HEK293T (cell line): ENCODE measurements around the gene PRDM16.

Experiments used
- CTCF ChIA-PET: fragments of 350-600 bp; formaldehyde crosslinking; extraction: SDS; loops from one replicate; lab custom pipeline; 2021; ENCODE audit warnings: antibody characterized with exemption, inconsistent platforms; lab: Yijun Ruan, JAX
- POLR2A ChIA-PET: fragments of 350-600 bp; formaldehyde crosslinking; extraction: SDS; loops from one replicate; lab custom pipeline; 2020; ENCODE audit warnings: antibody characterized with exemption, inconsistent platforms; lab: Yijun Ruan, JAX
- DNase-seq: peaks from one replicate; pipeline ENCODE4 v3.0.0; 2012; ENCODE audit warnings: mixed read lengths; ENCODE audit errors: extremely low spot score
- ARNT ChIP-seq: fragments of 450-650 bp; IDR thresholded peaks from 2 replicates; pipeline ENCODE4 v1.6.1; 2017; ENCODE audit warnings: mild to moderate bottlenecking
- BHLHE40 ChIP-seq: fragments of 450-650 bp; IDR thresholded peaks from 2 replicates; pipeline ENCODE4 v1.6.1; 2016; ENCODE audit warnings: mild to moderate bottlenecking, moderate library complexity, borderline replicate concordance
- CTBP1 ChIP-seq: fragments of 450-650 bp; IDR thresholded peaks from 2 replicates; pipeline ENCODE4 v1.6.1; 2016; ENCODE audit warnings: borderline replicate concordance
- ELF4 ChIP-seq: fragments of 450-650 bp; IDR thresholded peaks from 2 replicates; pipeline ENCODE4 v1.6.1; 2017; ENCODE audit warnings: antibody characterized with exemption
- FOXA1 ChIP-seq: fragments of 450-650 bp; IDR thresholded peaks from 2 replicates; pipeline ENCODE4 v1.6.1; 2016; ENCODE audit warnings: mild to moderate bottlenecking
- FOXK2 ChIP-seq: fragments of 450-650 bp; IDR thresholded peaks from 2 replicates; pipeline ENCODE4 v1.6.1; 2016; ENCODE audit warnings: mild to moderate bottlenecking
- FOXM1 ChIP-seq: fragments of 450-650 bp; IDR thresholded peaks from 2 replicates; pipeline ENCODE4 v1.6.1; 2017; ENCODE audit warnings: mild to moderate bottlenecking, borderline replicate concordance
- HDGF ChIP-seq: fragments of 450-650 bp; IDR thresholded peaks from 2 replicates; pipeline ENCODE4 v1.6.1; 2017; ENCODE audit warnings: antibody characterized with exemption, borderline replicate concordance
- L3MBTL2 ChIP-seq: fragments of 450-650 bp; conservative IDR thresholded peaks from 2 replicates; pipeline ENCODE4 v1.6.1; 2016; ENCODE audit warnings: mild to moderate bottlenecking
- LEF1 ChIP-seq: fragments of 450-650 bp; IDR thresholded peaks from 2 replicates; pipeline ENCODE4 v1.6.1; 2017; ENCODE audit warnings: mild to moderate bottlenecking, borderline replicate concordance
- NFRKB ChIP-seq: fragments of 450-650 bp; IDR thresholded peaks from 2 replicates; pipeline ENCODE4 v1.6.1; 2016; ENCODE audit warnings: mild to moderate bottlenecking, moderate library complexity
- SP1 ChIP-seq: fragments of 450-650 bp; IDR thresholded peaks from 2 replicates; pipeline ENCODE4 v1.6.1; 2017
- SUZ12 ChIP-seq: fragments of 450-650 bp; IDR thresholded peaks from 2 replicates; pipeline ENCODE4 v1.6.1; 2016; ENCODE audit warnings: mild to moderate bottlenecking
- TARDBP ChIP-seq: fragments of 450-650 bp; IDR thresholded peaks from 2 replicates; pipeline ENCODE4 v1.6.1; 2016
- ZNF384 ChIP-seq: fragments of 450-650 bp; IDR thresholded peaks from 2 replicates; pipeline ENCODE4 v1.6.1; 2016
- TF ChIP-seq, protein P1 (sequence below): fragments of 450-650 bp; IDR thresholded peaks from 2 replicates; pipeline ENCODE4 v1.6.1; 2016

PRDM16 gene

DNA sequence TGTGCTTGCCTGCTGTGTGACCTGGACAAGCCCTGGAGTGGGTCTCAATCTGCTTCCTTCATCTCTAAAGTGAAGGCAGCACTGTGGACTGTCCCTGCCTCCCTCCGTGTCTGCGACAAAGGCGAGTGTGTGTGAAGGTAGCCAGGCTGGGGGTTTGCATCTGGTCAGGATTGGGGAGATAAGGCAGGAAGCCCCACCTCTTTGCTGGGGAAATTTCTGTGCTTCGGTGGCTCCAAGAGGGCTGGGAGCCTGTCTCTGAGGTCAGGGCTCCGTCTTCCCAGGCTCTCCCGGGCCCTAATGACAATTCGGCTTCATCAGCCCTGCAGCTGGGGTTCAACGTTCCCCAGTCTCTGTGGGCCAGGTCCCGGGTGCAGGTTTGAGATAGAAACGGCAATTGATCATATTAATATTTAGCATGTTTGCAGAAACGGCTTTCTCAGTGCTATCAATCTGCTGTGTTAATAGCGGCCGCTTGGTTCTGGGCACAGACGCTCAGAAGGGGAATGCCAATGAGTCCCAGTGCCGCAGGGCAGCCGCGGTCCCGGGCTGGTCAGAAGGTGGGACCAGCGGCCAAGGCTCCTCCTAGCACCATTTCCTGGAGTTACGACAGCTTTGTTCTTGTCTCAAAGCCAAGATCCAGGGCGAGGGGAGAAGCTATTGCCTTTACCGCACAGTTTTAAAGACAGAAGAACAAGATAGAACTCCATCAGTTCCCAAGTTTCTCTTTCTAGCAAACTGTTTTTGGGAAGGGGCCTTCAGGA lies 105.7 kb downstream of the PRDM16 start:
- ChIA-PET POLR2A (no interaction called here), CTCF (no interaction called here)
- TF ChIP-seq SUZ12 (no peak), HDGF (no peak), NFRKB (no peak), ARNT (no peak), FOXK2 (no peak), LEF1 (no peak), BHLHE40 (no peak), CTBP1 (no peak), FOXA1 (no peak), L3MBTL2 (no peak), SP1 (no peak), ZNF384 (no peak), FOXM1 (no peak), TARDBP (no peak), ELF4 (no peak)
- TF ChIP-seq, protein P1, sequence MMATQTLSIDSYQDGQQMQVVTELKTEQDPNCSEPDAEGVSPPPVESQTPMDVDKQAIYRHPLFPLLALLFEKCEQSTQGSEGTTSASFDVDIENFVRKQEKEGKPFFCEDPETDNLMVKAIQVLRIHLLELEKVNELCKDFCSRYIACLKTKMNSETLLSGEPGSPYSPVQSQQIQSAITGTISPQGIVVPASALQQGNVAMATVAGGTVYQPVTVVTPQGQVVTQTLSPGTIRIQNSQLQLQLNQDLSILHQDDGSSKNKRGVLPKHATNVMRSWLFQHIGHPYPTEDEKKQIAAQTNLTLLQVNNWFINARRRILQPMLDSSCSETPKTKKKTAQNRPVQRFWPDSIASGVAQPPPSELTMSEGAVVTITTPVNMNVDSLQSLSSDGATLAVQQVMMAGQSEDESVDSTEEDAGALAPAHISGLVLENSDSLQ: no peak
- no peak for DNase-seq

DNA sequence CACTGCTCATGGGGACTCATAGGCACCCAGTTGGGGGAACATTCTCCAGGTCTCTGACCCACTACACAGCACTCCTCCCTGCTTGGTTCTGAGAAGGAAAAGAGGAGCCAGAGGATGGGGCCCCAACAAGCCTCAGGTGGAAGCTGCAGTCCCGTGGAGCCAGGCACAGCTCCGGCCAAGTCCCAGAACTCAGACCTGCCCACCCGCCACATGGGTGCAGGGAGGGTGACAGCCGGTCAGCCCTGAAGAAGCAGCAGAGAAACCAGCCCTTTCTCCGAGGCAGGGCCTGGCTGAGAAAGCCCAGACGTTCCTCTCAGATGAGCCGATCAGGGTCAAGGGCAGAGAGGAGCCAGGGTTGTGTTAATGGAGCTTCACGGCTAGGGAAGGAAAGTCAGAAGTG lies 106.5 kb downstream of the PRDM16 start:
- no peak for DNase-seq
- CTCF ChIA-PET: no interaction called here
- POLR2A ChIA-PET: no interaction called here
- TF ChIP-seq BHLHE40: no peak
- TF ChIP-seq FOXK2: no peak
- no peak for TF ChIP-seq CTBP1
- no peak for TF ChIP-seq ZNF384
- TF ChIP-seq, protein P1: no peak
- TF ChIP-seq ELF4: no peak
- no peak for TF ChIP-seq SP1
- TF ChIP-seq NFRKB: no peak

- no peak for DNase-seq
- ChIA-PET POLR2A (no interaction called here), CTCF (no interaction called here)
- no peak for TF ChIP-seq SP1
- no peak for TF ChIP-seq HDGF
- no peak for TF ChIP-seq CTBP1
- TF ChIP-seq LEF1: no peak
- TF ChIP-seq FOXA1: no peak
- no peak for TF ChIP-seq ARNT
- TF ChIP-seq, protein P1: no peak
- no peak for TF ChIP-seq BHLHE40
- TF ChIP-seq FOXM1: no peak
These were observed 107.0 kb downstream of the PRDM16 start for GRCh38 chr1:3176028-3176427.

GRCh38 chr1:3176820-3177219 lies 107.8 kb downstream of the PRDM16 start:
- DNase-seq: no peak
- TF ChIP-seq FOXK2 (no peak), BHLHE40 (no peak), TARDBP (no peak), HDGF (no peak), L3MBTL2 (no peak), FOXM1 (no peak), ARNT (no peak), LEF1 (no peak), CTBP1 (no peak), NFRKB (no peak), ZNF384 (no peak), SUZ12 (no peak)
- POLR2A ChIA-PET: interaction anchor here (0.8 kb wide), 1 partner anchor 15 kb away, joined by 3 read pairs; no protein-coding TSS in a partner anchor
- CTCF ChIA-PET: no interaction called here

GRCh38 chr1:3178279-3178678 lies 109.3 kb downstream of the PRDM16 start:
- ChIA-PET CTCF (no interaction called here), POLR2A (no interaction called here)
- DNase-seq: no peak
- TF ChIP-seq SUZ12: no peak
- no peak for TF ChIP-seq FOXK2
- TF ChIP-seq FOXM1: no peak
- TF ChIP-seq NFRKB: no peak
- no peak for TF ChIP-seq ELF4
- no peak for TF ChIP-seq SP1
- TF ChIP-seq HDGF: no peak
- no peak for TF ChIP-seq LEF1
- no peak for TF ChIP-seq ARNT
- TF ChIP-seq CTBP1: no peak
- TF ChIP-seq TARDBP: no peak
- TF ChIP-seq ZNF384: no peak
- no peak for TF ChIP-seq BHLHE40

DNA sequence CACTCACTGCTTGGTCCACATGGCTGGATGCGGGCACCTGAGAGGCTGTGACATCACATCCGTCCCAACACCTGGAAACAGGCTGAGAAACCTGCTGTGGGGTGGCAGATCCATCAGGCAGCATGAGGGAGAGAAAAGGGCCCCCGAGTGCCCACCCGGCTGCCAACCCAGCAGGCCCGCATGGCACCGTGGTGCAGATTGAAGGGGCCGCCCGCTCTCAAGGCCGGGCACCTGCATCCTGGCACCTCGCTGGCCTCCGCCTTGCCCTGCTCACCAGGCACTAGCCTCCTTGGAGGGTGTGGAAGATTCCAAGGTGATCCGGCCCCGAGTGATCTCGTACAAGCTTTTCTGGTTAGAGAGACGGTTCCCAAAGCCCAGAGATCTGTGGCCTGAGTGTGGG lies 110.5 kb downstream of the PRDM16 start:
- TF ChIP-seq NFRKB (no peak), SUZ12 (no peak), TARDBP (no peak)
- ChIA-PET POLR2A (no interaction called here), CTCF (no interaction called here)
- no peak for DNase-seq
